B cell (primary cell): Measurements from ENCODE around the gene GPR183. TPM values are rescaled to one million over a fixed set of nuclear protein-coding genes. Genes with fewer than 3 reads are reported as not detected.

Experiments
- ATAC-seq: fragments of 200-7000 bp; cut with Tn5 transposase; one replicate; pipeline ENCODE4 v1.10.0; 2021; ENCODE audit warnings: low read depth, mild to moderate bottlenecking, moderate number of reproducible peaks, moderate library complexity
- CTCF ChIA-PET: fragments of 350-600 bp; sonication (Branson Sonifier 250); formaldehyde crosslinking; loops from one replicate; lab custom pipeline; 2021; ENCODE audit warnings: antibody characterized with exemption, inconsistent platforms; lab: Charles Lee
- POLR2A ChIA-PET: fragments of 350-600 bp; sonication (Branson Sonifier 250); formaldehyde crosslinking; loops from one replicate; lab custom pipeline; 2021; ENCODE audit warnings: antibody characterized with exemption; lab: Charles Lee
- DNase-seq: peaks from one replicate; pipeline ENCODE4 v3.0.0; 2013
- H2AFZ ChIP-seq: 2 replicates; pipeline ENCODE4 v1.6.1; 2012; ENCODE audit warnings: mild to moderate bottlenecking, low read depth, low read length; ENCODE audit not compliant: insufficient read depth, poor library complexity, severe bottlenecking
- H3K27ac ChIP-seq, 2 donors: 1 replicate in 1 of 2; 2 replicates in 1 of 2; pipeline ENCODE4 v1.5.1; 2012 to 2013; ENCODE audit warnings: low read length in 2 of 2, mild to moderate bottlenecking in 2 of 2, moderate library complexity in 1 of 2
- H3K27me3 ChIP-seq, 4 experiments: fragments of 200-600 bp in 1 of 4; sonication (generic) in 1 of 4; replicated peaks in 1 of 4; 1 replicate in 2 of 4; 2 replicates in 2 of 4; pipeline versions ENCODE4 v1.6.1 to v1.7.0; 2013 to 2016; ENCODE audit warnings: low read length in 3 of 4, mild to moderate bottlenecking in 2 of 4, mixed read lengths in 1 of 4, moderate library complexity in 1 of 4; ENCODE audit not compliant: insufficient read depth in 4 of 4, control insufficient read depth in 3 of 4; ENCODE audit errors: control extremely low read depth in 1 of 4
- H3K36me3 ChIP-seq, 2 experiments: replicated peaks in 1 of 2; 1 replicate in 1 of 2; 2 replicates in 1 of 2; pipeline versions ENCODE4 v1.6.1 to v1.7.1; 2013; ENCODE audit warnings: low read length in 1 of 2; ENCODE audit not compliant: insufficient read depth in 2 of 2, control insufficient read depth in 1 of 2; ENCODE audit errors: control extremely low read depth in 1 of 2, extremely low read depth in 1 of 2
- H3K4me1 ChIP-seq, 2 donors: fragments of 200-600 bp in 1 of 2; sonication (generic) in 1 of 2; 1 replicate in 1 of 2; 2 replicates in 1 of 2; pipeline versions ENCODE4 v1.5.1 to v1.6.1; 2013 to 2017; ENCODE audit warnings: low read length in 2 of 2; ENCODE audit not compliant: control insufficient read depth in 2 of 2, insufficient read depth in 2 of 2
- H3K4me2 ChIP-seq: replicated peaks from 2 replicates; pipeline ENCODE3; 2012; ENCODE audit warnings: mild to moderate bottlenecking, low read depth, low read length; ENCODE audit not compliant: poor library complexity, severe bottlenecking
- H3K4me3 ChIP-seq, 5 experiments: fragments of 200-600 bp in 1 of 5; sonication (generic) in 1 of 5; 1 replicate in 3 of 5; 2 replicates in 2 of 5; pipeline versions ENCODE4 v1.5.1 to v1.7.0; 2011 to 2016; ENCODE audit warnings: low read length in 4 of 5, mild to moderate bottlenecking in 4 of 5, low read depth in 2 of 5, control low read depth in 1 of 5, moderate library complexity in 1 of 5; ENCODE audit not compliant: insufficient read depth in 1 of 5; ENCODE audit errors: control extremely low read depth in 1 of 5, extremely low read depth in 1 of 5
- H3K79me2 ChIP-seq: fragments of 200-600 bp; sonication (generic); one replicate; pipeline ENCODE4 v1.6.0; 2016; ENCODE audit warnings: low read length; ENCODE audit not compliant: control insufficient read depth, insufficient read depth
- H3K9ac ChIP-seq: fragments of 200-600 bp; sonication (generic); 2 replicates; pipeline ENCODE4 v1.6.1; 2017; ENCODE audit warnings: mild to moderate bottlenecking, low read length, moderate library complexity
- H3K9me3 ChIP-seq, 3 donors: one replicate each; pipeline versions ENCODE4 v1.6.1 to v1.7.1; 2013; ENCODE audit warnings: low read length in 2 of 3; ENCODE audit not compliant: control insufficient read depth in 2 of 3, insufficient read depth in 1 of 3; ENCODE audit errors: control extremely low read depth in 1 of 3
- H4K20me1 ChIP-seq: 2 replicates; pipeline ENCODE4 v1.6.0; 2012; ENCODE audit warnings: mild to moderate bottlenecking, low read length; ENCODE audit not compliant: insufficient read depth, control insufficient read depth, poor library complexity, severe bottlenecking
- H3K27ac Mint-ChIP-seq: one replicate; pipeline ENCODE4 v1.8.0; 2021; ENCODE audit warnings: mixed read lengths
- H3K27me3 Mint-ChIP-seq: one replicate; pipeline ENCODE4 v1.8.0; 2021; ENCODE audit warnings: mixed read lengths
- H3K4me1 Mint-ChIP-seq: one replicate; pipeline ENCODE4 v1.8.0; 2021; ENCODE audit warnings: mixed read lengths
- H3K4me3 Mint-ChIP-seq: one replicate; pipeline ENCODE4 v1.8.0; 2021; ENCODE audit warnings: mixed read lengths
- H3K9me3 Mint-ChIP-seq: one replicate; pipeline ENCODE4 v1.8.0; 2022; ENCODE audit warnings: mixed read lengths; ENCODE audit not compliant: insufficient read depth
- CTCF ChIP-seq: fragments of 200-600 bp; IDR thresholded peaks from one replicate; pipeline ENCODE4 v1.8.0; 2022; ENCODE audit warnings: antibody characterized with exemption, mild to moderate bottlenecking
- EZH2 ChIP-seq: IDR thresholded peaks from 2 replicates; pipeline ENCODE4 v1.6.1; 2012; ENCODE audit warnings: borderline replicate concordance, low read depth, mild to moderate bottlenecking, moderate library complexity, low read length; ENCODE audit not compliant: insufficient read depth, poor library complexity, severe bottlenecking
- WGBS: methylation state at CpG from one replicate; pipeline ENCODE4 v1.1.5; 2013; ENCODE audit warnings: missing lambda C conversion rate; ENCODE audit not compliant: insufficient coverage; 5-methylcytosine and 5-hydroxymethylcytosine counted together
- intact Hi-C: fragments of 100-400 bp; cut with micrococcal nuclease; formaldehyde crosslinking; loops from one replicate; pipeline ENCODE4 v1.10.0; 2022
- polyA plus RNA-seq: library from polyadenylated mRNA; depleted of rRNA; stranded (reverse); fragments of >200 nt; gene quantifications from 2 replicates; pipeline ENCODE4 v1.2.3, GENCODE V29; 2012
- total RNA-seq, 2 donors: library from RNA; stranded (reverse); fragments of 120-200 nt in 1 of 2; gene quantifications; 1 replicate in 1 of 2; 2 replicates in 1 of 2; pipeline versions ENCODE4 v1.2.3 to v1.2.4, GENCODE V29; 2013 to 2022

The GPR183 gene
- total and polyA plus RNA-seq, 2 donors (not counting 1 experiment from before 2014, with no cell fraction given) = 150 to 256 TPM

GRCh38 chr13:99310382-99311031 lies 3.3 kb upstream of the GPR183 start:
- ATAC-seq (no peak), DNase-seq (no peak)
- ChIA-PET CTCF (interaction anchor here (0.8 to 1.1 kb wide), 2 partner anchors 11 to 41 kb away, joined by 3 read pairs; no protein-coding TSS in a partner anchor), POLR2A (no interaction called here)
- H3K4me2 ChIP-seq = peak overlapping the region; percentile 9
- H3K4me1 ChIP-seq = peaks cover 24 to 35% of the 10 kb centered on the region in 2 donors
- no peaks in the 10 kb centered on the region for H3K27me3 ChIP-seq
- no peaks in the 10 kb centered on the region for H4K20me1 ChIP-seq
- no peak overlapping the region for H3K27ac ChIP-seq
- H3K4me3 Mint-ChIP-seq = peak overlapping the region; percentile 14
- peaks cover 55% of the 10 kb centered on the region for H3K4me1 Mint-ChIP-seq
- H3K36me3 ChIP-seq = peaks cover 1 to 20% of the 10 kb centered on the region in 2 experiments
- no peaks in the 10 kb centered on the region for H3K9me3 ChIP-seq
- peaks cover 85% of the 10 kb centered on the region for H3K79me2 ChIP-seq
- TF ChIP-seq EZH2 (no peak), CTCF (no peak)
- intact Hi-C loops = no loop called here
- no peaks in the 10 kb centered on the region for H3K27me3 Mint-ChIP-seq
- WGBS = no CpG with 5 or more reads among the region's 4 CpGs
- H3K27ac Mint-ChIP-seq = peak overlapping the region; percentile 74
- H2AFZ ChIP-seq = no peak overlapping the region
- H3K9me3 Mint-ChIP-seq = no peaks in the 10 kb centered on the region
- no peak overlapping the region for H3K9ac ChIP-seq
- H3K4me3 ChIP-seq = no peak overlapping the region

DNA sequence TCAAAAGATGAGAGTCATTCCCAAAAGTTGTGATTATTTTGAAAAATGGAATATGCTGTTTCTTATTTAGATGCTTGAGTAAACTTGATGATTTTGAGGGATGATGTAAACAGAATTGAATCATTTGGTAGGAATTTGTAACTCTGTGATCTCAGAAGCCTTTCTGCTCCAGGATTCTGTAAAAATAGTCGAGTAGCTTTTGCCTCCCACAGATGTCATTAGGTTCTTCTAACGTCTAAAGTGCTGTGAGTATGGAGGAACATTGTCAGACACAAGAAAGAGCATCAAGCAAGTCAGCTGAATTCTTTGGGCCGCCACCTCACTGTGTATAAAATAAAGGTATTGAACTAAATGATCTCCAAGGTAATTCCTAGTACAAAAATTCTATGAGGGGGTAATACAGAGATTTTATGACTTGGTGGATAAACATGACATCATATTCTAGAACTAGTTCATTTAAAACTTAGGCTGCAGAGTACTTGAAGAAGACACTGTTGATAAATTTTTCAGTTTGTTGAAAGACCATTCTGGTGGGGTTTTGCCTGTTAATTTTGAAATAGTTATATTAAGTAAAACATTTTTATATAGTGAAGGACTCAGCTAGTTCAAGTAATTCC lies 1.4 kb upstream of the GPR183 start:
- Histone ChIP-seq H3K9ac (no peak overlapping the region), H2AFZ (no peak overlapping the region), H3K27ac (peak overlapping the region in 1 of 2 donors; percentile 87), H3K79me2 (peaks cover 96% of the 10 kb centered on the region), H3K36me3 (peaks cover 1 to 21% of the 10 kb centered on the region in 2 experiments), H3K4me3 (no peak overlapping the region), H3K9me3 (no peaks in the 10 kb centered on the region), H4K20me1 (no peaks in the 10 kb centered on the region), H3K27me3 (no peaks in the 10 kb centered on the region), H3K4me1 (peaks cover 41 to 52% of the 10 kb centered on the region in 2 donors), H3K4me2 (no peak overlapping the region)
- TF ChIP-seq EZH2 (no peak), CTCF (no peak)
- Mint-ChIP-seq H3K4me3 (peak overlapping the region; percentile 99), H3K4me1 (peaks cover 66% of the 10 kb centered on the region), H3K27ac (peak overlapping the region; percentile 95), H3K9me3 (no peaks in the 10 kb centered on the region), H3K27me3 (no peaks in the 10 kb centered on the region)
- ChIA-PET POLR2A (interaction anchor here (1.0 to 1.9 kb wide), 2 partner anchors 67 to 79 kb away, joined by 3 to 6 read pairs; no protein-coding TSS in a partner anchor), CTCF (interaction anchor here (0.7 to 13.9 kb wide), 12 partner anchors 10 to 133 kb away, joined by 3 to 206 read pairs (median 4); no protein-coding TSS in a partner anchor)
- no CpG with 5 or more reads among the region's 3 CpGs for WGBS
- intact Hi-C loops = loop anchor here (10.0 kb wide), 1 partner anchor 126 kb away; no protein-coding TSS in a partner anchor
- ATAC-seq (no peak), DNase-seq (no peak)
